ENCODE measurements around the gene GP1BB. TPM values are rescaled to one million over a fixed set of nuclear protein-coding genes. Genes with fewer than 3 reads are reported as not detected.

The GP1BB gene
- polyA plus RNA-seq, 2 of the 4 experiments (the other 2 are of a cell fraction) = 0.06 to 0.48 TPM

- no peak overlapping the region for H3K4me2 ChIP-seq
- no peak overlapping the region for H3K4me3 ChIP-seq
- H3K9me3 ChIP-seq = no peaks in the 10 kb centered on the region
- DNase-seq (ENCODE audit: low read depth in 1 of 2, low spot score in 1 of 2) (no peak), ATAC-seq (no peak), FAIRE-seq (no peak)
- CTCF ChIA-PET = interaction anchor here (1.8 to 11.1 kb wide), 2 partner anchors 8 to 172 kb away, joined by 6 to 86 read pairs; no protein-coding TSS in a partner anchor
- TF ChIP-seq HES2 (IDR thresholded peaks at IDR 0.05) = no peak
- TF ChIP-seq GATA3 (IDR thresholded peaks at IDR 0.05; ENCODE audit: borderline replicate concordance) = no peak
- no peak for TF ChIP-seq ZNF302 (CRISPR knock-in tag; IDR thresholded peaks at IDR 0.05)
- TF ChIP-seq JUNB (IDR thresholded peaks at IDR 0.05) = no peak
- no peak for TF ChIP-seq PBX3 (IDR thresholded peaks at IDR 0.05)
- no peak for TF ChIP-seq RAD21 (conservative IDR thresholded peaks at IDR 0.05 in 1 of 2, IDR thresholded peaks at IDR 0.05 in 1 of 2)
- no peak for TF ChIP-seq NPAS2 (CRISPR knock-in tag; IDR thresholded peaks at IDR 0.05; ENCODE audit: borderline replicate concordance)
- TF ChIP-seq RARB (CRISPR knock-in tag; IDR thresholded peaks at IDR 0.05) = no peak
- no peak for TF ChIP-seq EHF (CRISPR knock-in tag; IDR thresholded peaks at IDR 0.05)
- no peak for TF ChIP-seq ZFP36 (IDR thresholded peaks at IDR 0.05; ENCODE audit: borderline replicate concordance, partially characterized antibody)
- TF ChIP-seq JUN (IDR thresholded peaks at IDR 0.05) = no peak
- no peak for TF ChIP-seq USF2 (IDR thresholded peaks at IDR 0.05)
- no peak for TF ChIP-seq ZC3H11A (IDR thresholded peaks at IDR 0.05)
- TF ChIP-seq NR3C1 (IDR thresholded peaks at IDR 0.05) = no peak
- no peak for TF ChIP-seq EHMT2 (IDR thresholded peaks at IDR 0.05; ENCODE audit: low read depth)
- POLR2A ChIA-PET = no interaction called here
- H3K4me1 ChIP-seq = no peaks in the 10 kb centered on the region
- 61% methylated on average over 13 of the region's 31 CpGs for WGBS (ENCODE audit: missing lambda C conversion rate)
- H3K27ac ChIP-seq = no peak overlapping the region
Observed at GRCh38 chr22:19738664-19739447, 15.5 kb downstream of the GP1BB start.

- H3K9me3 ChIP-seq = no peaks in the 10 kb centered on the region
- H3K4me2 ChIP-seq = no peak overlapping the region
- ChIA-PET CTCF (interaction anchor here (1.8 to 11.1 kb wide), 2 partner anchors 8 to 171 kb away, joined by 6 to 86 read pairs; no protein-coding TSS in a partner anchor), POLR2A (no interaction called here)
- ATAC-seq (no peak), FAIRE-seq (no peak), DNase-seq (ENCODE audit: low read depth in 1 of 2, low spot score in 1 of 2) (no peak)
- H3K27ac ChIP-seq = no peak overlapping the region
- no peaks in the 10 kb centered on the region for H3K4me1 ChIP-seq
- TF ChIP-seq RFX5 (IDR thresholded peaks at IDR 0.05) = no peak
- no peak for TF ChIP-seq EP300 (IDR thresholded peaks at IDR 0.05)
- TF ChIP-seq SMC3 (IDR thresholded peaks at IDR 0.05) = no peak
- no peak for TF ChIP-seq GATA3 (IDR thresholded peaks at IDR 0.05; ENCODE audit: borderline replicate concordance)
- TF ChIP-seq KDM5A (IDR thresholded peaks at IDR 0.05) = no peak
- no peak for TF ChIP-seq HMGXB4 (CRISPR knock-in tag; IDR thresholded peaks at IDR 0.05; ENCODE audit: borderline replicate concordance)
- TF ChIP-seq ZSCAN20 (CRISPR knock-in tag; IDR thresholded peaks at IDR 0.05) = no peak
- no peak for TF ChIP-seq TP53 (CRISPR knock-in tag; IDR thresholded peaks at IDR 0.05)
- TF ChIP-seq POLR2AphosphoS2 (conservative IDR thresholded peaks at IDR 0.05; ENCODE audit: low read length) = no peak
- TF ChIP-seq HOXB13 (CRISPR knock-in tag; IDR thresholded peaks at IDR 0.05; ENCODE audit: low read depth) = no peak
- no peak for TF ChIP-seq NR3C1 (IDR thresholded peaks at IDR 0.05)
- TF ChIP-seq RNF2 (IDR thresholded peaks at IDR 0.05; ENCODE audit: borderline replicate concordance, low read depth) = no peak
- no peak for TF ChIP-seq E2F6 (IDR thresholded peaks at IDR 0.05; ENCODE audit: borderline replicate concordance, low read depth)
- no peak for TF ChIP-seq ESRRA (IDR thresholded peaks at IDR 0.05; ENCODE audit: borderline replicate concordance, low read length)
- TF ChIP-seq SREBF2 (IDR thresholded peaks at IDR 0.05) = no peak
- no peak for TF ChIP-seq MAFK (IDR thresholded peaks at IDR 0.05; ENCODE audit: partially characterized antibody)
- no peak for TF ChIP-seq HES2 (IDR thresholded peaks at IDR 0.05)
- TF ChIP-seq ZC3H11A (IDR thresholded peaks at IDR 0.05) = no peak
- no peak for TF ChIP-seq RARB (CRISPR knock-in tag; IDR thresholded peaks at IDR 0.05)
- H3K4me3 ChIP-seq = no peak overlapping the region
- WGBS (ENCODE audit: missing lambda C conversion rate) = no CpG with 5 or more reads among the region's 16 CpGs
Observed at GRCh38 chr22:19739448-19739895, 16.1 kb downstream of the GP1BB start.

Data from A549 (cell line).